Measurements from ENCODE around the gene DDX25.

DNA sequence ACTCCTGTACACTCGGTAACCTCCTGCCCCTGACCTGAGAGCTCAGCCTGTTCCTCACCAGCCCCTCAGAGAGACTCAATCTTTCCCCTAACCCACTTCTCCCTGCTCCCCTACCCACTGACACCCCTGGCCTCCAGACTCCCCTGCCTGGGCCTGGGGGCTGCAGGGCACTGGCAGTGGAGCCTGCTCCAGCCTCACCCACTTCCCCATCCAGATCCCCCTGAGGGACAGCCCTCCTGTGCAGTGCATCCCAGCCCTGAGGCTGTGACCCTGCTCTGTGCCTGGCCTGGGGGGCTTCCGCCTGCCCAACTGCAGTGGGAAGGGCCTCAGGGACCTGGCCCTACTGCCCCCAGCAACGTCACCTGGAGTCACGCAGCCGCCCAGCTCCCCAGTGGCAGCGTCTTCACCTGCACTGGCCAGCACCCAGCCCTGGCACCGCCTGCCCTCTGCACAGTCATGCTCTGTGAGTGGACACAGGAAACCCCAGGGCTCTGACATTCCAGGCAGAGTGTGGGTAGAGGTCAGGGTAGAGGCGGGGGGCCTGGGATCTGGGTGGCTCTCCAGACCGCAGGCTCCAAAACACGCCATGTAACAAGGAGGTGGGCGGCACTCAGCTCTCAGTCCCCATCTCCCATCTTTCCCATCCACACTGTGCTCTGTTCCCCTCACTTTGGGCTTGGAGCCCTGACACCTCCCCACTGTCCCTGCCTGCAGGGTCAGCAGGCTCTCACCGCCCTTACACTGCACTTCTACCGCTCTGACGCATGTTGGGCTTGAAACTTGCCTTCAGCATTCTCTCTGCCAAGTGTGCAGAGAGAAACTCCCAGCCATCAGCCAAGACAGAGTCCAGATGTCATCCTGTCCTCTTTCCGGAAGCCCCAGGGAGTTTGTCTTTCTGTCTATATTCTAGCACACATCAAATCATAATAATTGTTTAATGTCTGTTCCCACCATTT is 46.7 kb downstream of the DDX25 start:
- TF ChIP-seq, protein P1, sequence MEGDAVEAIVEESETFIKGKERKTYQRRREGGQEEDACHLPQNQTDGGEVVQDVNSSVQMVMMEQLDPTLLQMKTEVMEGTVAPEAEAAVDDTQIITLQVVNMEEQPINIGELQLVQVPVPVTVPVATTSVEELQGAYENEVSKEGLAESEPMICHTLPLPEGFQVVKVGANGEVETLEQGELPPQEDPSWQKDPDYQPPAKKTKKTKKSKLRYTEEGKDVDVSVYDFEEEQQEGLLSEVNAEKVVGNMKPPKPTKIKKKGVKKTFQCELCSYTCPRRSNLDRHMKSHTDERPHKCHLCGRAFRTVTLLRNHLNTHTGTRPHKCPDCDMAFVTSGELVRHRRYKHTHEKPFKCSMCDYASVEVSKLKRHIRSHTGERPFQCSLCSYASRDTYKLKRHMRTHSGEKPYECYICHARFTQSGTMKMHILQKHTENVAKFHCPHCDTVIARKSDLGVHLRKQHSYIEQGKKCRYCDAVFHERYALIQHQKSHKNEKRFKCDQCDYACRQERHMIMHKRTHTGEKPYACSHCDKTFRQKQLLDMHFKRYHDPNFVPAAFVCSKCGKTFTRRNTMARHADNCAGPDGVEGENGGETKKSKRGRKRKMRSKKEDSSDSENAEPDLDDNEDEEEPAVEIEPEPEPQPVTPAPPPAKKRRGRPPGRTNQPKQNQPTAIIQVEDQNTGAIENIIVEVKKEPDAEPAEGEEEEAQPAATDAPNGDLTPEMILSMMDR (IDR thresholded peaks at IDR 0.05; ENCODE audit: control extremely low read depth in 1 of 3, insufficient read depth in 1 of 3, low read depth in 1 of 3, low read length in 3 of 3): no peak
- no peak for TF ChIP-seq POLR2A (IDR thresholded peaks at IDR 0.05; ENCODE audit: control extremely low read depth in 1 of 2, low read depth in 2 of 2, low read length in 2 of 2)
- no peak for TF ChIP-seq GABPA (IDR thresholded peaks at IDR 0.05; ENCODE audit: borderline replicate concordance, insufficient read depth, low read length)
- TF ChIP-seq TBP (IDR thresholded peaks at IDR 0.05; ENCODE audit: low read depth, low read length): no peak
- no peak for TF ChIP-seq CBX8 (IDR thresholded peaks at IDR 0.05; ENCODE audit: borderline replicate concordance, low read depth, low read length)
- no peak for TF ChIP-seq POU5F1 (IDR thresholded peaks at IDR 0.05; ENCODE audit: low read depth, low read length)
- no peak for TF ChIP-seq JUND (IDR thresholded peaks at IDR 0.05; ENCODE audit: low read length)
- TF ChIP-seq, protein P2, sequence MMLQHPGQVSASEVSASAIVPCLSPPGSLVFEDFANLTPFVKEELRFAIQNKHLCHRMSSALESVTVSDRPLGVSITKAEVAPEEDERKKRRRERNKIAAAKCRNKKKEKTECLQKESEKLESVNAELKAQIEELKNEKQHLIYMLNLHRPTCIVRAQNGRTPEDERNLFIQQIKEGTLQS (IDR thresholded peaks at IDR 0.05; ENCODE audit: insufficient read depth, low read depth, low read length): no peak
- no peak for TF ChIP-seq EZH2 (IDR thresholded peaks at IDR 0.05; ENCODE audit: low read depth, low read length, severe bottlenecking)
- no peak for TF ChIP-seq TAF1 (IDR thresholded peaks at IDR 0.05; ENCODE audit: low read depth, low read length)
- no peak for TF ChIP-seq MAFK (IDR thresholded peaks at IDR 0.05; ENCODE audit: low read depth, low read length)
- TF ChIP-seq, protein P3, sequence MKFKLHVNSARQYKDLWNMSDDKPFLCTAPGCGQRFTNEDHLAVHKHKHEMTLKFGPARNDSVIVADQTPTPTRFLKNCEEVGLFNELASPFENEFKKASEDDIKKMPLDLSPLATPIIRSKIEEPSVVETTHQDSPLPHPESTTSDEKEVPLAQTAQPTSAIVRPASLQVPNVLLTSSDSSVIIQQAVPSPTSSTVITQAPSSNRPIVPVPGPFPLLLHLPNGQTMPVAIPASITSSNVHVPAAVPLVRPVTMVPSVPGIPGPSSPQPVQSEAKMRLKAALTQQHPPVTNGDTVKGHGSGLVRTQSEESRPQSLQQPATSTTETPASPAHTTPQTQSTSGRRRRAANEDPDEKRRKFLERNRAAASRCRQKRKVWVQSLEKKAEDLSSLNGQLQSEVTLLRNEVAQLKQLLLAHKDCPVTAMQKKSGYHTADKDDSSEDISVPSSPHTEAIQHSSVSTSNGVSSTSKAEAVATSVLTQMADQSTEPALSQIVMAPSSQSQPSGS (IDR thresholded peaks at IDR 0.05; ENCODE audit: low read length): no peak
